Osteocyte (in vitro differentiated cells): Measurements from ENCODE around the gene GFPT1. TPM values are rescaled to one million over a fixed set of nuclear protein-coding genes. Genes with fewer than 3 reads are reported as not detected.
A peak's percentile ranks its signal among the peaks of the same experiment; 100 is the strongest.

ENCODE experiments used
- DNase-seq: peaks from one replicate; pipeline ENCODE4 v3.0.0; 2021; ENCODE audit warnings: mixed read lengths; ENCODE audit not compliant: unreplicated experiment; ENCODE audit errors: extremely low spot score
- H3K27ac Mint-ChIP-seq: one replicate; pipeline ENCODE4 v1.8.0; 2021; ENCODE audit warnings: mild to moderate bottlenecking, mixed read lengths; ENCODE audit not compliant: unreplicated experiment
- H3K27me3 Mint-ChIP-seq: one replicate; pipeline ENCODE4 v1.8.0; 2021; ENCODE audit warnings: mixed read lengths; ENCODE audit not compliant: unreplicated experiment
- H3K36me3 Mint-ChIP-seq: one replicate; pipeline ENCODE4 v1.8.0; 2021; ENCODE audit warnings: mixed read lengths; ENCODE audit not compliant: unreplicated experiment
- H3K4me1 Mint-ChIP-seq: one replicate; pipeline ENCODE4 v1.8.0; 2021; ENCODE audit warnings: mixed read lengths; ENCODE audit not compliant: unreplicated experiment
- H3K4me3 Mint-ChIP-seq: one replicate; pipeline ENCODE4 v1.8.0; 2021; ENCODE audit warnings: mild to moderate bottlenecking, moderate library complexity, mixed read lengths; ENCODE audit not compliant: unreplicated experiment
- H3K9me3 Mint-ChIP-seq: one replicate; pipeline ENCODE4 v1.8.0; 2021; ENCODE audit warnings: mixed read lengths; ENCODE audit not compliant: unreplicated experiment
- CTCF ChIP-seq: fragments of 200-600 bp; sonication (generic); IDR thresholded peaks from 2 replicates; pipeline ENCODE4 v1.5.0; 2021; ENCODE audit warnings: antibody characterized with exemption, mild to moderate bottlenecking, moderate library complexity
- total RNA-seq: library from RNA; stranded (reverse); gene quantifications from 2 replicates; pipeline ENCODE4 v1.2.1, GENCODE V29; 2021

Gene GFPT1
- total RNA-seq, 1 donor from 2014 or later: 48.3 TPM

- H3K36me3 Mint-ChIP-seq: peaks cover 5% of the 10 kb centered on the region
- no peak for DNase-seq
- peaks cover 60% of the 10 kb centered on the region for H3K4me1 Mint-ChIP-seq
- no peak for TF ChIP-seq CTCF
- H3K9me3 Mint-ChIP-seq: no peaks in the 10 kb centered on the region
- H3K4me3 Mint-ChIP-seq: peak overlapping the region; percentile 38
- no peaks in the 10 kb centered on the region for H3K27me3 Mint-ChIP-seq
- H3K27ac Mint-ChIP-seq: no peak overlapping the region
These were observed 2.4 kb downstream of the GFPT1 start for GRCh38 chr2:69384618-69385081.

GRCh38 chr2:69383176-69383812, 3.7 kb downstream of the GFPT1 start:
- H3K4me1 Mint-ChIP-seq: peaks cover 62% of the 10 kb centered on the region
- H3K36me3 Mint-ChIP-seq: peaks cover 5% of the 10 kb centered on the region
- H3K9me3 Mint-ChIP-seq: no peaks in the 10 kb centered on the region
- no peak for DNase-seq
- no peaks in the 10 kb centered on the region for H3K27me3 Mint-ChIP-seq
- TF ChIP-seq CTCF: no peak
- peak overlapping the region; percentile 35 for H3K27ac Mint-ChIP-seq
- H3K4me3 Mint-ChIP-seq: no peak overlapping the region

GRCh38 chr2:69382547-69382946, 4.5 kb downstream of the GFPT1 start:
- Mint-ChIP-seq H3K27me3 (no peaks in the 10 kb centered on the region), H3K27ac (peak overlapping the region; percentile 71), H3K36me3 (peaks cover 5% of the 10 kb centered on the region), H3K4me1 (peaks cover 55% of the 10 kb centered on the region), H3K4me3 (no peak overlapping the region), H3K9me3 (no peaks in the 10 kb centered on the region)
- no peak for TF ChIP-seq CTCF
- no peak for DNase-seq

GRCh38 chr2:69381337-69381737, 5.7 kb downstream of the GFPT1 start:
- DNase-seq: no peak
- Mint-ChIP-seq H3K27me3 (no peaks in the 10 kb centered on the region), H3K9me3 (no peaks in the 10 kb centered on the region), H3K36me3 (peaks cover 5% of the 10 kb centered on the region), H3K27ac (peak overlapping the region; percentile 59), H3K4me3 (no peak overlapping the region), H3K4me1 (peaks cover 51% of the 10 kb centered on the region)
- TF ChIP-seq CTCF: no peak

- H3K36me3 Mint-ChIP-seq: peaks cover 13% of the 10 kb centered on the region
- H3K27ac Mint-ChIP-seq: peak overlapping the region; percentile 59
- no peak overlapping the region for H3K4me3 Mint-ChIP-seq
- no peak for TF ChIP-seq CTCF
- DNase-seq: no peak
- H3K4me1 Mint-ChIP-seq: peaks cover 50% of the 10 kb centered on the region
- H3K9me3 Mint-ChIP-seq: no peaks in the 10 kb centered on the region
- no peaks in the 10 kb centered on the region for H3K27me3 Mint-ChIP-seq
These were observed 6.7 kb downstream of the GFPT1 start for GRCh38 chr2:69380072-69380917.
